GM19395 (cell line): ENCODE data around the gene LMO7.
A peak's percentile ranks its signal among the peaks of the same experiment; 100 is the strongest.

Experiments used
- ATAC-seq: cut with Tn5 transposase; IDR thresholded peaks from one replicate; pipeline ENCODE4 v1.9.1; 2021; ENCODE audit warnings: mild to moderate bottlenecking, moderate library complexity; ENCODE audit not compliant: unreplicated experiment

The LMO7 gene

DNA sequence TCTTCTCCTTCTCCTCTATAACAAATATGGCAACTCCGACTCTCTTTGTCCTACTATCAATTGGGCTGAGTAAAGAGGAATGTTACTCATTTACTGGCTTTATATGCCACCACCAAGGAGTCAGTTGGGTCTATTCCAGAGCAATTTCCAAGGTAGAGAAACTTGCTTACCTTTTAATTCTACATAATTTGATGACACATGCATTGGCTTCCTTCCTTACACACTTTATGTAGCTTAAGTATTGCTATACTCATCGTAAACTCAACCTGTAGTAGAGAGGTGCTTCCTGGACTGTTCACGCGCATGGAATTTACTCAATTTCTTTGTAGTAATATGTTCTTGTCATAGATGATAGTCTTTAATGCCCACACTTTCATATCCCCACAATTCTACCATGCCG lies 160.7 kb downstream of the LMO7 start:
- no peak for ATAC-seq

DNA sequence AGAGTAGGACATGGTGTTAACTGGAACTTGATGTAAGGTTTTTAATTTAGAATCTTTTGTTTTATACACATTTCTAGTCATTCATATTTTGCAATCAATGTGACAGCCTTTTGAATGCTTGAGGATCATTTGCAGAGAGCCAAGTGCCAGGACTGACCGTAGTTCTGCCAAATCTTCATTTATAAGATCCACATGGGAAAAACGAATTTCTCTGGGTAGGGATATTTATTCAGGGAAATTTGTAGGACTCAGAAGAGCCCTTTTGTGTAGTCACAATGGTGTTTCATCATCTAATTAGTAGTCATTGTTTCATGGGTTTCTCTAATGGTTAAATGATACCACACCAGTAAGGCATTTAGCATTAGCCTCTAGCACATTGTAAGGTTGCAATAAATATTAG lies 161.1 kb downstream of the LMO7 start:
- ATAC-seq = no peak

GRCh38 chr13:75797719-75798118 lies 161.6 kb downstream of the LMO7 start:
- ATAC-seq = no peak

DNA sequence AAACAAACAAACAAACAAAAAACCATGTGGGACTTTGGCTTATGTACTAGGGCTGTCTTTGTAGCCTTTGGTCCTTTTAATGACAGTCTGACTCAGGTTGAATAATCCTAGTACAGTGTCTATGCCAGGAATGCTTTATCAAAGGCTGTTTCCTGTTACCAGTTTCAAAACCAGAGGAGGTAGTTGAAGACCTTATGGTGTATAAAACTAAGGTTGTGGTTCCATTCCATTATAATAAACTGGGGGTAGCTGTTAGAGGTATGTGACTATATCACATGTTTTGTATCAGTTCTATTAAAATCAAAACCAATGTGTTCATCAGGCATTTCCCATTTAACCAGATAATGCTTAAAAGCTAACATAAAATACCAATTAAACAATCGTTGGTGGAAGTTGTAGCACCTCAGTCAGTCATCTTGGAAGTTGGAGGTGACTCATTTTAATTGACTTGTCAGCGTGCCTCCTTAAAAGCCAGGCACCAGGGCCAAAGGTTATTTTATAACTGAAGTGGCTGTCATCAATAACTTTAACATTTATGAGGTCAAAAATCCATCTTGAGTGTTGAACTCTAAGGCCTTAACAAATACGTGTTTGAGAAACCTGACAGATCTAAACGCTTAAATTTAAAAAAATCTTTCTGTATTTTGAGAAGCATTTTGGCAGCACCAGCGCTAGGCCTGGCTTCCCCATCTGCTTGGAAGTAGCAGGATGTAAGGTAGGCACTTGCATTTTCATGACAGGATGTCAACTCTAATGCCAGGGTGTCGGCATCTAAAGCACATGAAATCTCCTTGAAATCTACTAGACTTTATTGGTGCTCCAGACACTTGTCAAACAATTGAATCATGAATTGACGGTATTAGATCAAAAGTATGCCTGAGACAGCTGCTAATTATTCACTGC lies 162.5 kb downstream of the LMO7 start:
- no peak for ATAC-seq

DNA sequence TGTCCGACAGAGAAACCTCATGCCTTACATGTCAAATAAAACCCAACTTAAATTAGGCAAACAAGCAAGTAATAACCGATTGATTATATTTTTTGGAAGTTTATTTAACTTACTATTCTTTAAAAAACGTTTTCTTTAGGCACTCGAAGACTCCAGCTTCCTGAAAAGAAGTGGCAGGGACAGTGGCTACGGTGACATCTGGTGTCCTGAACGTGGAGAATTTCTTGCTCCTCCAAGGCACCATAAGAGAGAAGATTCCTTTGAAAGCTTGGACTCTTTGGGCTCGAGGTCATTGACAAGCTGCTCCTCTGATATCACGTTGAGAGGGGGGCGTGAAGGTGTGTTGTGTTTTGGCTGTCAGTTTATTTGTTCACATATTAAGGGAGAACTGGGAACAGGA lies 164.4 kb downstream of the LMO7 start:
- no peak for ATAC-seq

DNA sequence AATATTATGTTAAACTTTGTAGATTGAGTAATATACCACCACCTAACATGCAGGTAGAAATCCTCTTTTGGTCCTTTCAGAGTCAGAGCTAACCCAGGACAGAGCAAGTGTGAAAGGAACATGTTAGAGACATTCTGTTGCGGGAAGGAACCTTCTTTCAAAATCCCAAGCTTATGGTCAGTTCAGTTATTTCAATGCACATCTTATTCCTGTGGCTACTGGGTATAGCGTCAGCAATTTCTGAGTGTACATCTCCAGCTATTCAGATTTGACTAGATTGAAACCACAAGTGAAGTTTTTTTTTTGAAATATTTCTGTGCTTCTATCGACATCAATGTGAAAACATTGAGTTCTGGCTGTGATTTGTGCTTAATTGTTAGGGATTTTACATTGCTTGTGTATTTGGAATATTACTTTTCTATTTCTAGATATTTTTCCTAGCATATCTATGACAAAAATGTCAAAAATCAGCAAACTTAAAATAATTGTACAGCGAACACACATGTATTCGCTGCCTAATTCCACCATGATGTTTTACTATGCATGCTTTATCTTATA lies 165.3 kb downstream of the LMO7 start:
- no peak for ATAC-seq

GRCh38 chr13:75802161-75802560 lies 166.0 kb downstream of the LMO7 start:
- ATAC-seq = no peak

DNA sequence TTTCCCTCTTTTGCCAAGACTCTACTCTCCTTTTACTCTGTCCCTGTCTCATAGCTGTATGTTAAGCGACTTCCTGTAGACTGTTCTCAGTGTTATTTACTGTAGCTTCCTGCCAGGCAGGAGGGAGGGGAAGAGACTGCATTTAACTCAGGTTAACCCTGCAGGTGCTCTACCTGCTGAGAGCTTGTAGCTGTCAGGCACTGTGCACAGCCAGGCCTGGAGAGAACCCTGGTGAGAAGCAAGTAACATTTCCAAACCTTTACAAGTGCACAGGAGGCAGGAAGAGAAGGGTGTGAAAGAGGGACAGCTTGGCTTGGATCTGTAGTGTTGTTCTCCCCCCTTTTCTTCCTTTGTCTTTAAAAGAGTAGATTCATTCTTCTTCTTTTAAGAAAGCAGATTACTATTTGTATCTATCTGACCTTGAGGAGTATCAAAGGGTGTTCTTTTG lies 167.1 kb downstream of the LMO7 start:
- ATAC-seq = peak; percentile 84

GRCh38 chr13:75804054-75804453 lies 167.9 kb downstream of the LMO7 start:
- ATAC-seq = no peak

- no peak for ATAC-seq
Measured at GRCh38 chr13:75804605-75805004, 168.5 kb downstream of the LMO7 start.

DNA sequence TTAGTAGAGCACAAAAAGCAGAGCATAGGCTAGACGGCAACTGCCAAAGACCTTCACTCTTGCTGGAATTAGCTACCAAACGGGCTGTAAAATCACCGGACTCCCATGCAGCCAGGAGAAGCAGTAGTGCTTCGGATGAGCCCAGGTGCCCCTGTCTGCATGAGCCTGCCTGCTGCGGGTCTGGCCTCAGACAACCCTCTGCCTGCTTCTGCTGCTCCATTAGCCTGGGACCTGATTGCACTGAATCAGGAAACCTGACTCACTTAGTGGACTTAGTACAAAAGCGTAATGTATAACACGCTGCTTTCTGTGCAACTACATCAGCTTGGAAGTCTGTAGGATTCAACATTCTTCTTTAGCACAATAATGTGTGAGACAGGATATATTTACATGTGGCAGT lies 170.0 kb downstream of the LMO7 start:
- no peak for ATAC-seq

GRCh38 chr13:75811361-75811760 lies 175.2 kb downstream of the LMO7 start:
- ATAC-seq = no peak

DNA sequence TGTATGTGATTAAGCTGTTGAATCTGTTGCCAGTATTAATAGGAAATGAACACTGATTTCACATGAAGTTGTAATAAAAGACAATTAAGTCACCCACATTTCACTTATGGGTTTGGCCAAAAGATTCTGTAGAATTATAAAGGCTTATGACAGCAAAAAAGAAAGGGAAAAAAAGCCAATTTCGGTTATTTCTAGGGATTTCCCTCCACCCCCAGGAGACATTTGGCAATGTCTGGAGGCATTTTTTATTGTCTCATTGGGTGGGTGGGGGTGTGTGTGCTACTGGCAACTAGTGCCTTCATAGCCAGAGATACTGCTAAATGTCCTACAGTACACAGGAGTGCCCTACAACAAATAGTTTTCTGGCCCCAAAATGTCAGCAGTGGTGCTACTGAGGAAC lies 175.7 kb downstream of the LMO7 start:
- no peak for ATAC-seq

DNA sequence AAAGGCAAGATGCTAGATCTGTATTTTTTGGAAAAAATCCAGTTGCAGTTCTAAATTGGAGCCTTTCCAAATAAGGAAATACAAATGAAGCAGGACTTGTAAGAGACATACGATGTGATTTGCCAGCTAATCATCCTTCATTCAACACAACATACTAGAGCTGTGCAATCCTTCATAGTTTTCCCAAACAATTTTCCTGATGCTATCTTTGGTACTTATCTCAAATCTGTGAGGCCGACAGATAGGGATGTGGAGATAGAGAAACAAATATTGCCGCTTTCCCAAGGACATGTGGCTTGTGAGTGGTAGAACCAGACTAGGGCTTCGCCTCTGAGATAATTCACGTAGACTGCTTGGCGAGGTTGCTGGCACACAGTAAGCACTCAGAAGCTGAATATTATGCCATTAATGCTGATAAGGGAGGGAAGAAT lies 176.6 kb downstream of the LMO7 start:
- no peak for ATAC-seq

DNA sequence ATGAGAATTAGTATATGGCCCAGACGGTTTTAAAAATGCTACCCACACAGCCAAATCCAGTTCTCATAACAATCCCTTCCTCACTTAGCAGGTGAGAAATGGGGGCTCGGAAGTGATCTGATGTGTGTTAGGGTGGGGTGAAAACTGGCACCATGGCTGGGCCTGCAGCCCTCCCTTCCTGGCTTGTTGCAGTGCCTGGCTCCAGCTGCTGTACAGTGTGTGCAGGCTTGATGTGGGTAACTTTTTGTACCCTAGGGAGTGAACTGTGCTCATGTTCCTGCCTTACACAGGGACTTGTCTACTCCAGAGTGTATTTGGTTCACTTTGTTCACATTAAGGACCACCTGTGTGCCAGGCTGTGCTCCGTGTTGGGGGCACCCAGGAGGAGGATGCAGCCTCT lies 177.2 kb downstream of the LMO7 start:
- no peak for ATAC-seq

GRCh38 chr13:75818179-75818967 lies 182.2 kb downstream of the LMO7 start:
- ATAC-seq = no peak

DNA sequence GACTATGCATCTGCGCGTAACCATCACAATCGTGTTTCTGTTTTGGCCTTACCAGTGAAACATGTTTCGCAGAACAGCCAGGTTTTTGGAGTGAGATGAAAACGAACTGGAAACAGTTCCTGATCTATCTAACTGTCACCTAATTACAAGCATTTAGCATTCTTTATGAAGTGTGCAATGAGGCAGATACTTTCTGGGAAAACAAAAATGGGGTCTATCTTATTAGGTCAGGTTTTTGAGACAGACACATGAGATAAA lies 182.8 kb downstream of the LMO7 start:
- ATAC-seq = no peak

- ATAC-seq = no peak
Measured at GRCh38 chr13:75825161-75825560, 189.0 kb downstream of the LMO7 start.

GRCh38 chr13:75825594-75825993 lies 189.5 kb downstream of the LMO7 start:
- ATAC-seq = peak; percentile 69

GRCh38 chr13:75826391-75826790 lies 190.3 kb downstream of the LMO7 start:
- no peak for ATAC-seq

DNA sequence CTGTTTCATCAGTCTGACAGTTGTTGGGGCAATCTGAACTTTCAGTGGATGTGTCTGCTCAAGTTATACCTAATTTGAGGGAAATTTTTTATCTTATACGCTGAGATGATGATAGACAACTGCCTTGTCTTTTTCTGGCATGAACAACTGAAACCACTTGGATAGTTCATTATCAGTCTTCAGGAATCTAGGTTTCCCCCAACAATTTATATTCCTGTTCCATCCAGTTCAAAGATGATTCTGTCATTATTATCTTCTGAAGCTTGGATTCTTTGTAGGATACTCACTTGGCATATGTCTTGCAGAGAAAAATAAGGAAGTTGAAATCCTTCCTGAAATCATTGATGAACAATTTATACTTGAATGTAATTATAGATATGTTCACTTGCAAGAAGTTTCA lies 193.7 kb downstream of the LMO7 start:
- ATAC-seq = no peak

GRCh38 chr13:75830842-75831241 lies 194.7 kb downstream of the LMO7 start:
- ATAC-seq = no peak
